GM19238 (cell line): ENCODE measurements around the gene PIEZO1.

Experiments
- DNase-seq: peaks from one replicate; pipeline ENCODE4 v3.0.0; 2011; ENCODE audit warnings: low spot score; ENCODE audit not compliant: insufficient read length

PIEZO1 gene

DNA sequence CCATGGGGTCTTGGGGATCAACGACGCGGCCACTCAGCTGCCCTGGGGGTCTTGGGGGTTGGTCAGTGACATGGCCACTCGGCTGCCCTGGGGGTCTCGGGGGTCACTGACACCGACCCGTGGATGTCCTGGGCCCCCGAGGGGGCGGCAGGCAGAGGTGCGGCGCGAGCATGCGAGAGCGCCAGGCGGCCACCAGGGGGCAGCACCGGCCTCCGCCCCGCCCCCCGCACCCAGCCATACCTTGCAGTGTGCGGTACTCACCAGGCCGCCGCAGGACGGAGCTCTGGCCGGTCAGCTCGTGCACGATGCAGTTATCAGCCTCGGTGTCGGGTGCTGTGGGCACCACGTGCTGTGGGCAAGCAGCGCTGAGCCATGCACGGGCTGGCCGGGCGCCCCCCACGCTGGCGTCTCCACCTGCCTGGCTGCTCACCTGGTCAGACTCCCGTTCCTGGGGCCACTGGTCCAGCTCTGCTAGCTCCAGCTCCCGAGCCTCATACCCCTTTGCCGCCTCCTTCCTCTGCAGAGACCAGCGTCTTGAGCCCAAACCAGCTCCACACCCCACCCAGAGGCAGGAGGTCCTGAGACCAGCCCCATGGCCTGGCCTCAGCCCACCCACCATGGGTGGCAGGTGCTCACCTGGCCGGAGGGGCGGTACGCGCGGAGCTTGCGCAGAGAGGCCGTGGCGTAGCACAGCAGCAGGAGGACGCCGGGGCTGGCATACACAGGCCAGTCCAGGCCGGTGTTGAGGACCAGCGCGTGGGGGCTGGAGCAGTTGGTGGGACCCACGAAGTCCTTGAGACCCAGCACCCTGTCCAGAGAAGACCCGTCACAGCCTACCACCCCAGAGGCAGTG lies 47.5 kb downstream of the PIEZO1 start:
- DNase-seq, result peak; percentile 88

DNA sequence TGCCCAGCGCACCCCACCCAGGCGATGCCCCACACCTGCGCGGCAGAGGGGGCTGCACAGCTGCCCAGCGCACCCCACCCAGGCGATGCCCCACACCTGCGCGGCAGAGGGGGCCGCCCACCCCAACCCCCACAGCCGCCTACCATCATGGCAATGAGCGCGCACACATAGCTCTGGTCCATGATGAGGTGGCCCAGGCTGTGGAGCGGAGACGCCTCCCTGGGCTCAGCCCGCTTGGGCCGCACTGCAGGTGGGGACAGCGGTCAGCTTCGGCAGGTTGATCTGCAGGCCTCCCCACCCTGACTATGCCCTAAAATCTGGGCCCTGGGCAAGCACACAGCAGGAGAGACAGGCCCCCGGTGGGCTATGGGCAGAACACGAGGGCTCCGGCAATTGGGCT lies 48.5 kb downstream of the PIEZO1 start:
- DNase-seq, result no peak

DNA sequence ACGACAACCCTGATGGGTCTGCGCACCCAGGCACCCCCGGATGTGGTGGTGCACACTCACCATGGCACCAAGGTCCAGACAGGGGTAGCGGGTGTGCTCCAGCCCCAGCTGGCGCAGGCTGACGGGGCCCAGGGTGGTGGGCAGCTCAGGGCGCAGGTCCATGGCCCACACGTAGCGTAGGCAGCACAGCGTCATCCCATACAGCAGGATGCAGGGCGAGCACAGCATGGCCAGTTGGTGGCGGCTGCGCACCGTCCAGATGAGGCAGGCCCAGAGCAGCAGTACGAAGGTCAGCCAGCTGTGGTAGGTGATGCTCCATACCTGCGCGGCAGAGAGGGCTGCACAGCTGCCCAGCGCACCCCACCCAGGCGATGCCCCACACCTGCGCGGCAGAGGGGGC lies 48.9 kb downstream of the PIEZO1 start:
- DNase-seq, result no peak

DNA sequence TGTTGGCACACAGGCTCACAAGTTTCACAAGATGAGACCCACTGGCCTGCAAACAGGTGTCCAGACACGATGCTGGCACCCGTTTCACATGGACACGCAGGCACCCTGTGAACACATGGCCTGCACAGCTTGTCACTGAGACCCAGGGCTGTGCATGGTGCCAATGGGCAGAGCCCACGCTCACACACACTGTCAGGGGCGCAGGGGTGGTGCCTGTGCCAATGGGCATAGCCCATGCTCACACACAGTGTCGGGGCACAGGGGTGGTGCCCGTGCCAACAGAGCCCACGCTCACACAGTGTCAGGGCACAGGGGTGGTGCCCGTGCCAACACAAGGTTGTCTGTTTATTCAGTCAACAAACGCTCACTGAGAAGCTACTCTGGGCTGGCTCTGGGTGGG lies 49.4 kb downstream of the PIEZO1 start:
- no peak for DNase-seq

DNA sequence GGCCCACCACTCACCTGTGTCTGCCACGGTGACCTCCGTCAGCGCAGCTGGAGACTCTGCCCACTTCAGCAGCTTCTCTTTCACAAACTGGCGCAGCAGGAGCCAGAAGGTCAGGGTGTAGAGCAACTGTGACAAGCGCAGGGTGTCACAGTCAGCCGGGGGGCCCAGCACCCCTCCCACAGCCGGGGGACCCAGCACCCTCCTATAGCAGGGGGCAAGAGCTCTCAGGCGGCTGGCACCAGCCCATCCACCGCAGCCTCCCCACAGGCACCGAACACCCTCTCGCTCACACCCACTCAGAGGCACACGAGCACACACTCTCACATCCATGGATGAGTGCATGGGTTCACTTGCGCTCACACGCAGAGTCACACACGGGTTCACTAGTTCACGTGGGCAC lies 49.9 kb downstream of the PIEZO1 start:
- no peak for DNase-seq

DNA sequence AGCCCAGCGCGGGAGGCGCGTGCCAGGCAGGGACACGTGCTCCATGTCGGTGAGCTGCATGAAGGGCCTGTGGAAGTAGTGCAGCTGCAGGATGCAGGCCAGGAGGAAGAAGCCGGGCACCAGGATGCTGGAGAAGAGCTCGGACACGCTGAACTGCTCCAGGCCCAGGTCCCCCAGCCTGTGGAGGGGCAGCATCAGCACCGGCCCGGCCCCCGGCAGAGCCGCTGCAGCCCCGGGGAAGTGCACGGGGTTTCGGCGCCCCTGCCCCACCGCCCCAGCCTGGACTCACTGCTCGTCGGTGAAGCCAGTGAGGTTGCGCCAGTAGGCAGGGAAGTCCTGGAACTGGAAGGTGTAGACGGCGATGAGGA lies 50.7 kb downstream of the PIEZO1 start:
- no peak for DNase-seq

DNA sequence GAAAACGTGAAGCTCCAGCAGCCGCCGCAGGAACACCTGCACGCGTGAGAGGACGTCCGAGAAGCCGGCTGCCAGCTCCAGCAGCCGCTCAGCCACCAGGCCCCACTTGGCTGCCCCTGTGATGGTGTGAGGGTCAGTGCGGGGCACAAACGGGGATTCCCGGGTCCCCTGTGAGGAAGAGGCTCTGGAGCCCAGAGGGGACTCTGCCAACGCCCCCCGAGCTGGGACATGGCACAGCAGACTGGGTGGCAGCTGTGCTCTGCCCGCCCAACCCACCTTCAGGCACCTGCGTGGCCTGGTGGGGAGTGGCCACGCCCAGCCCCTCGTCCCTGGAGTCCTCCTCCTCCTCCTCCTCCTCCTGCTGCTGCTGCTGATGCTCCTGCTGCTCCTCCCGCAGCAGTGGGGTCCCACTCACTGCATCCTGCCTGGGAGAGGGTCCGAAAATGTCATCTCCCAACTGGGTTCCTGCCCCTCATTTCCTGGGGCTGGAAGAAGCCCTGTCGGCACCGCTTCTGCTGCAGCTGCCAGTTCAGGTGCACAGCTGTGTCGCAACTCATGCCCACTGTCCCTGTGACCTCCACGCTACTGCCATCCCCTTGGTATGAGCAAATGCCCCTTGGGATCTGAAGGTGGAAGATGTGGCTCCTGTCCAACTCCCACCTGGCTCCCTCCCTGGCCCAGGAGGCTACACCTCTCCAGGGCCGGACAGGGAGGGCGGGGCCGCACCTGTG lies 51.2 kb downstream of the PIEZO1 start:
- no peak for DNase-seq

DNA sequence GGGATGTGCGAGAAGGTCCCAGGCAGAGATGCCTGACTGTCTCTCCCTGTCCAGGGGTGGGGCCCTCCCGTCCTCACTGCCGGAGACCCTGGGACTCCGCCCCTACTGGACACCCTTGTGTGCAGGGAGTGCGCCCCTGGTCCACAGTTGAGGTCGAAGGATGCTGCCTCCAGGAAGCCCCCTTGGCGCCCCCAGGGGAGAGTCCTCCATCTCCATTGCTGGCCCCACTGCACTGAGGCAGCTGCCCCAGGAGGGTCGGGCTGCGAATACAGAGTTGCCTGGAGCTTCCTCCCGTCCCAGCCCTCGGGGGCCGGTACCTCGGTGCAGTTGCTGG lies 52.1 kb downstream of the PIEZO1 start:
- DNase-seq, result no peak

DNA sequence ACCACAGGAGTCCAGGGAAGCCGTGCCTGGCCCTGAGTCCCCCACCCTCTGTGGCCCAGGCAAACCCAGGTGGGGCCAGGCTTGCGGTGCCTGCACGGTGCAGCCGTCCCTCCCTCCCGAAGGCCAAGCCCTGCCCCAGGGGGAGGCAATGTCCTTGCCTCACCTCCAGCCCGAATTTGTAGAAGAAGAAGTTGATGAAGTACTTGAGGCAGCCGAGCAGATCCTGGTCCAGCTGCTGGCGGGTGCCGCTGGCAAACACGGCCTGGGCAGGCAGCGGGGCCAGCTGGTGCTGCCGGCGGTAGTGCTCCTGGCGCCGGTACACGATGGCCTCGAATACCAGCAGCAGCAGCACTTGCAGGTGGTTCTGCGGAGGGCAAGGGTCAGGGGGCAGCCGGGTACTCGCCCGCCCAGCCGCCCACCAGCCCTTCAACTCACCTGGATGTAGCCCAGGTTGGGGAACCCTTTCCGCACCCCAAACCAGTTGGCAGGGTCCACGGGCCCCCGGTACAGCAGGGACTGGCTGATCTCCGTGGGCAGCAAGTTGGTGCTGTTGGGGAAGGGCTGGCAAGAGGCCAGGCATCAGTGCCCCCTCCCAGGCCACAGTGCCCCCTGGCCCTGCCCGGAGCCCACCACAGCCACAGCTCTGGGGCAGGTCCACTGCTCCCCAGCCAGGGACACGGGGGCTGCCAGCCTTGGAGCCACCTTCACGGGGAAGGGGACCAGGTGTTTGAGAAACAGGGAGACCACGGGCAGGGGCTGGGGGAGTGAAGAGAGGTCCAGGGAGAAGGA lies 52.7 kb downstream of the PIEZO1 start:
- no peak for DNase-seq

DNA sequence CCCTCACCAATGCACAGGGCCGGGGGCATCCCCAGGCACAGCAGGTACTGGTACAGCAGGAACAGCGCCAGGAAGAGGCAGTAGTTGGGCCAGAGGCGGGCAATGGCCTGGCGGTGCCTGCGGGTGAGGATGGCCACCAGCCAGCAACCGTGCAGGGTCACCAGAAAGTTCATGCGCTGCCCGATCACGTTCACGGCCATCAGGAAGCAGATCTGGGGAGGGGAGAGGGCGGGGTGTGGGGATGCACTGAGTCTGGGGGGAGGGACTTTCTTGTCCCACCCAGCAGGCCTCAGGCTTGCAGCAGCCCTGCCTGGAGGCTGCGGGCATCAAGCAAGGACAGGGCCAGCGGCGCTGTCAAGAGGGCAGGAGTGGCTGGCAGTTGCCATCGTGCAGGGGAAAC lies 53.3 kb downstream of the PIEZO1 start:
- DNase-seq, result peak; percentile 44

DNA sequence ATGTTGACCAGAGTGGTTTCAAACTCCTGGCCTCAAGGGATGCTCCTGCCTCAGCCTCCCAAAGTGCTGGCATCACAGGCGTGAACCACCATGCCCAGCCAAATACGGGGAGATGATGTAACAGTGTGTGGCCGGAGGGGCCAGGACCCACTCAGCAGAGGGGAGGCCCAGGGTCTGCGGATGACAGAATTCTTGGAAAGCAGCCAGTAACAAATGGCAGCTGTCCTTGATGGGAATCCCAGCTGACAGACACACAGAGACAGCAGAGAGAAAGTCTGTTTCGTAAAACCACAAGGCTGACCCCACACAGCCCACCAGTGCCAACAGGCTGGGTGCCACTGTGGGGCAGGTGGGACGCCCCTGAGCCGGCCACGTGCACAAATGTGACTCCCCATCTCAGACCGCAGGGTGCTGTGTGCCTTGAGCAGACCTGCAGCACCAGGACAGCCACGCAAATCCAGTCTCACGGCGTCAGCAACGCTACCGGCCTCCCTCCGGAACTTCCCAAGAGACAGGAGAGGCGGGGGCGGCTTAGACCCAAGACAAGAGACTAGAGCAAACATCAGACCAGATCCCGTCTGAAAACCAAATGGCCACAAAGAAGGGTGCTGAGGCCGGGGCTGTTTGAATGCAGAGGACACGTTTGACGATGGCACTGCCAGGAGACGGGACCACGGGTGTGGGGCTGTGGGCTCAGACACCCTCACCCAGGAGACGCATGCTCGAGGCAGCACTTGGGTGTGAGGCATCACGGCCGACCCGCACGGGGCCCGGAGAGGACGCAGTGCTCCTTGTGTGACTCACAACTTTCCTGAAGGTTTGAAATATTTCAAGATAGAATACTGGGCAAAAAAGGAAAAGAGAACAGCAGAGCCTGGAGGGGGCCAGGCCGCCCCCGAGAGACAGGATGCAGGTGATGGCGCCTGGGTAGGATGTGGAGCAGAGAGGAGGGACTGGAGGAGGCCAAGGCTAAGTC lies 54.1 kb downstream of the PIEZO1 start:
- no peak for DNase-seq

DNA sequence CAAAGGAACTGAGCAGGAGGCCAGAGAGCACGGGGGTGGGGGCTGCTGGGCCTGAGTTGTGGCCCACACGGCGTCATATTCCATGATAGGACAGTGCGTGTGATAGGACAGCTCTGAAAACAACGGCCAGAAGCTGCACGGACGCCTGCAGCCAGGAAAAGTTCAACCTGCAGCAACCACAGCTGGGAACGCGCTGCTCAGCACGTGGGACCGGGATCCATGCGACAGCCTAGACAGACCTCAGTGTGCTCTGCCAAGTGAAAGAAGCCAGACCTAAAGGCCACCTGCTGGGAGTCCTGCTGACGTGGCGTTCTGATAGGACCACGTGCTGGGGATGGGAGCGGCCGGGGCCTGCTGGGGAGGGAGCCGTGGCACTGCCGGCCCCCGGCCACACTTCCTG lies 57.1 kb downstream of the PIEZO1 start:
- no peak for DNase-seq

DNA sequence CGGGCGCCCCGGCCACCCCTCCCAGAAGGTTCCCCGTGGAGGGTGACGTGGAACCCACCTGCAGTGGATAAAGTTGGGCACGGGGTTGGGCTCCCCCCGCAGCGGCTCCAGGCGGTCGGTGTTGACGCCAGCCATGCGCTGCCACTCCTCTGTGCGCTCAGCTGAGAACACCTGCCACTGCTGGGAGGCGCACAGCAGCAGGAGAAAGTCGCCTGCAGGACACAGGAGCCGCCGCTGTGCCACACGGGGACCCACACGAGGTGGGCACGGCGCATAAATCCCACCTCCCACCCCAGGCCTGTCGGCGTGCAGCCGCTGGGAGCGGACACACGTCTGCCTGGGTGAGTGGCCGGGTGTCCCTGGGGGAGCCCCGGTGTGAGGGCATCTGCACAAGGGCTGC lies 58.0 kb downstream of the PIEZO1 start:
- no peak for DNase-seq

DNA sequence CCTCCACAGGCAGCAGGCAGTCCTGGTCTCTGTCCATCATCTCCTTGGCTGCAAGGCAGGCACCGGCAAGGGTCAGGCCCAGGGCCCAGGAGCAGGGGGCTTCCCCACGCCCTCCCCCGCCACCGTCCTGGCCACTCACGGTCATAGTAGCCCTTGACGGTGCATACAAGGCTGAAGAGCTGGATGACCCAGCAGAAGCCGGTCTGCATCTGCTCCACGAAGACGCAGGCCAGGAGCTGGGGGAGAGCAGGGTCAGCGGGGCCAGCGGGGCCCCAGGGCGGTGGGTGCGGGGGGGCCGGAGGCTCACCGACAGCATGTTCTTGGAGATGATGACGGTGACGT lies 58.6 kb downstream of the PIEZO1 start:
- DNase-seq, result no peak

DNA sequence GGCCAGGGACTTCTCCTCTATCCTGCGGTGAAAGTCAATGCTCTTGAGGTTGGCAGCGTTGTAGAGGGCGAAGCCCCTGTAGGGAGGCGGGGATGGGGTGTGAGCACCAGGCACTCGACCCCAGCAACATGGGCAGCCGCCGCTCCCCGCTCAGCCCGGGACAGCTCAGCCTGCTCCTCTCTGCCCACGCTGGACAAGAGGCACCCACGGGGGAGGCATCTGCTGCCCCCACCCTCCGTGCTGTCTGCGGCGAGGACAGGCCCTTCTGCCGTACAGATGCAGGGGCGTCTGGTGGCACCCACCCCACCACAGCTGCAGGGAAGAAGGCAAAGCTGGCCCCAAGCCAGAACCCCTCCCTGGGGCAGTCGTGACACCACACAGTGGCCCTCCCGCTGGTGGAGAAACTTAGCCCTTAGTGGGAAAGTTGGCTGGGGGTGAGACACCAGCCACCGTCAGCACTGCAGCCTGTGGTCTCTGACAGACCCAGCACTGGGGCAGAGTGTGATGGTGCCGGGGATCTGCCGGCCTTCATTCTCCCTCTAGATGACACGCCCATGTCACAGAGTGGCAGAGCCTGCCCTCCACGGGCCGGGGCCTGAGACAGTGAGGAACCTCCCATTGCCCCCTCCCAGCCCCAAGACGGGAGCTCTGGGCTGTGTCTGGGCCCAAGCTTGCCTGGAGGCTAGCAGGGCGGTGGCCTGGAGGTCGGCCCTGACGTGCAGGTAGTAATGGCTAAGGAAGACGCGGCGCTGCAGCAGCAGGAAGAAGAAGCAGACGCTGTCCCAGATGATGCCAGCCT lies 59.2 kb downstream of the PIEZO1 start:
- no peak for DNase-seq

DNA sequence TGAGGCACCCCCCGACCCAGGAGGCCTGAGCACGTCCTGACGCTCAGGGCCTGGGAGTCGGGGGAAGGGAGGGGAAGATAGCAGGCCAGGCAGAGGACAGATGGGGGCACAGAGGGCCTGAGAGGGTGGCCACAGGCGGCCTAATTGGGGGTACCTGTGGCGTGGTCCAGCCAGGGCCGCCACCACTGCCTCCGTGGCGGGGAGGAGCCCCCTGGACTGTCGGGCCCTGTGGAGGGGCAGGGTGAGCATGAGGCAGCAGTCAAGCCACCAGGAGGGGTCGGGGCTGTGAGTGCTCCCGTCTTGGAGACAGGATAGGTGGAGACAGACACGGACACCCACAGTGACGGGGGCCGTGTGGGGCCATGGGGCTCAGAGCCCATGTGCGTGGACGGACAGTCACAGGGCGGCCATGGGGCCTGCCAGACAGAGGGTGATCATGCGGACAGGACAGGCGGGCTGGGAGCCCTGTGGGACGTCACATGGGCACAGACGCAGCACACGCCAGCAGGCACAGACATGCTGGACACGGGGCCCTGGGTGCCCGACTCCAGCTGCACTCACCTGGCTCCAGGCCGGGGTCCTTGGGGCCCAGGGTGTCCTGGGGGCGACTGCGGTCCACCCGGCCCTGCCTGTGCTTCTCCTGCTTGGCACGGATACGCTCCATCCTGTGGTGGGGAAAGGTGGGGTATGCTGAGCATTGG lies 60.0 kb downstream of the PIEZO1 start:
- DNase-seq, result no peak

DNA sequence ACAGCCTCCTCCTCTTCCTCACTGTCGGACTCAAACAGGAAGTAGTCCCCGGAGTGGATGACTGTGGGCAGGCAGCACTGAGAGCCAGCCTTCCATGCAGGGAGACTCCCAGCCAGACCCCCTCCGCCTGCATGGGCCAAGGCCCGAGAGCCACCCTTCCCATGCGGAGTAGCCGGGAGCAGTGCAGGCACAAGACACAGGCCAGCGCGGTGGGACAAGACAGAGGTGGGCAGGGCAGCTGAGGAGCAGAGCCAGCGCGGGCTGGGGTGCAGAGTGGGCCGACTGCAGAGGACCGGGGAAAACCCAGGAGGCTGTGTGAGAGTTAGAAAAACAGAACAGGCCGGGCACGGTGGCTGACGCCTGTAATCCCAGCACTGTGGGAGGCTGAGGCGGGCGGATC lies 61.1 kb downstream of the PIEZO1 start:
- DNase-seq, result no peak

DNA sequence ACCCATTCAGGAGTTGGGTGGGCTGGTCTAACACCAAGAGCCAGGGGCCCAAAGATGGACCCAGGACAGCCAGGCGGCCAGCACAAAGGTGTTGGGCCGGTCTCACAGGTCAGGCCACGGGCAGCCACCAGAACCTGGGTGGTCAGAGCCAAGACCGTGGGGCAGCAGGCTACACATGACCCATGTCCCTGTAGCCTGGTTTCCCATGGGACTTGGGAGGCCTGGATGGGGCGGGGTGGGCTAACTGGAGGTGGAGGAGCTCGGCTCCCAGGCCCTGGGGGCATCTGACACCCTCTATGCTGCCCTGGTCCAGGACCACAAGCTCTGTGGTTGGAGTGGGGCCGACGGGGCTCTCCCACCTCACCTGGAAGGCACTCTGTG lies 61.5 kb downstream of the PIEZO1 start:
- DNase-seq, result no peak

DNA sequence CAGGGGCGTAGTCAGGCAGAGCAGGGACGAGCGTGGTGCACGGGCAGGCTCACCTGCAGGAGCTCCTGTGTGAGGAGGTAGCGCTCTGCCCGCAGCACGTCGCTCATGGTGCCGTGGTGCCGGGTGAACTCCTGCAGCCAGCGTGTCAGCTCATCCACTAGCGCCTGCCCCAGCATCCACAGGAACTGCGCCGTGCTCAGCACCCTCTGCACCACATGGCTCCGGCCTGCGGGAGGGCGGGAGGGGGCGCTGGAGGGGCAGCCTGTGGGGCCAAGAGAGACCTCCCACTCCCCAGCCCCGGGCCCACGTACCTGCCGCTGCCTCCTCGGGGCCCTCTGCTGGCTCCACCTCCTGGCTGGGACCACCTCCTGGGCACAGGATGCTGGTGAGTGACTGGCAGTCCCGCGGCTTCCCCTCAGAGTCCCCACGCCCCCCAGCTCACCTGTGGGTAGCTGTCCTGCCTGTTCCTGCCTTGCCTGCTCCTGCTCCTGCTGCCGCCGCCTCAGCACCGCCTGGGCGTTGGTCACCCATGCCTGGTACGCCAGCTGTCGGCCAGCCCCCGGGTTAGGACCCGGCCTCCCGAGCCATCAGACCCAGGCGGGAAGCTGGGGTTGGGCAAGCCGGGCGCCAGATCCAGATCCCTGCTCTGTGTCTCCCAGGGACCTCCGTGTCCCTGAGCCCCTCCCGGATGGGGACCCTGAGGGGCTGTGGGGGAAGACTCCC lies 62.1 kb downstream of the PIEZO1 start:
- DNase-seq, result no peak
